H9 (cell line): ENCODE data around the gene NPB. TPM values are rescaled to one million over a fixed set of nuclear protein-coding genes. Genes with fewer than 3 reads are reported as not detected.

Source experiments
- DNase-seq: peaks from one replicate; pipeline ENCODE4 v3.0.0-alpha.2; 2017
- H2AFZ ChIP-seq: one replicate; pipeline ENCODE4 v1.6.1; 2013; ENCODE audit warnings: mild to moderate bottlenecking, low read length, control low read depth, moderate library complexity
- H2AK5ac ChIP-seq: 2 replicates; pipeline ENCODE4 v1.6.1; 2013; ENCODE audit warnings: low read length, control low read depth, mixed read lengths; ENCODE audit not compliant: insufficient read length
- H2BK120ac ChIP-seq: one replicate; pipeline ENCODE4 v1.6.1; 2013; ENCODE audit warnings: low read depth, mild to moderate bottlenecking, low read length, control low read depth, inconsistent platforms; ENCODE audit not compliant: poor library complexity, severe bottlenecking
- H2BK12ac ChIP-seq: 2 replicates; pipeline ENCODE4 v1.6.1; 2013; ENCODE audit warnings: low read length, control low read depth, mixed read lengths, low read depth; ENCODE audit not compliant: insufficient read length
- H2BK15ac ChIP-seq: 2 replicates; pipeline ENCODE4 v1.6.1; 2013; ENCODE audit warnings: low read depth, low read length, control low read depth
- H2BK20ac ChIP-seq: one replicate; pipeline ENCODE4 v1.6.1; 2013; ENCODE audit warnings: low read depth, mild to moderate bottlenecking, low read length, control low read depth, inconsistent platforms; ENCODE audit not compliant: poor library complexity, severe bottlenecking
- H2BK5ac ChIP-seq: 2 replicates; pipeline ENCODE4 v1.6.1; 2013; ENCODE audit warnings: low read length, control low read depth, mixed read lengths; ENCODE audit not compliant: insufficient read length
- H3K14ac ChIP-seq: 2 replicates; pipeline ENCODE4 v1.6.1; 2013; ENCODE audit warnings: low read length, control low read depth; ENCODE audit not compliant: insufficient read depth
- H3K18ac ChIP-seq: 2 replicates; pipeline ENCODE4 v1.6.1; 2013; ENCODE audit warnings: low read depth, mild to moderate bottlenecking, mixed read lengths, low read length, control low read depth; ENCODE audit not compliant: insufficient read length
- H3K23ac ChIP-seq: 2 replicates; pipeline ENCODE4 v1.6.1; 2013; ENCODE audit warnings: low read length, control low read depth, mixed read lengths, low read depth; ENCODE audit not compliant: insufficient read length
- H3K23me2 ChIP-seq: 2 replicates; pipeline ENCODE4 v1.6.1; 2013; ENCODE audit warnings: low read depth, mild to moderate bottlenecking, mixed read lengths, low read length, control low read depth; ENCODE audit not compliant: insufficient read length, poor library complexity, severe bottlenecking
- H3K27ac ChIP-seq: 2 replicates; pipeline ENCODE4 v1.5.1; 2013; ENCODE audit warnings: low read length, control low read depth, mixed read lengths, low read depth; ENCODE audit not compliant: insufficient read length
- H3K27me3 ChIP-seq: 2 replicates; pipeline ENCODE4 v1.6.1; 2013; ENCODE audit warnings: low read length, control low read depth, inconsistent platforms; ENCODE audit not compliant: insufficient read depth
- H3K4ac ChIP-seq: 2 replicates; pipeline ENCODE4 v1.6.1; 2013; ENCODE audit warnings: low read depth, mild to moderate bottlenecking, control low read depth, inconsistent platforms, low read length, moderate library complexity
- H3K4me1 ChIP-seq: 2 replicates; pipeline ENCODE4 v1.6.1; 2013; ENCODE audit warnings: low read length, control low read depth, inconsistent platforms; ENCODE audit not compliant: insufficient read depth
- H3K4me2 ChIP-seq: 2 replicates; pipeline ENCODE4 v1.6.1; 2013; ENCODE audit warnings: low read length, control low read depth, mixed read lengths; ENCODE audit not compliant: insufficient read length, insufficient read depth
- H3K56ac ChIP-seq: 2 replicates; pipeline ENCODE4 v1.6.1; 2013; ENCODE audit warnings: low read depth, mild to moderate bottlenecking, mixed read lengths, low read length, control low read depth; ENCODE audit not compliant: insufficient read length
- H3K79me1 ChIP-seq: 2 replicates; pipeline ENCODE4 v1.6.1; 2013; ENCODE audit warnings: low read depth, mild to moderate bottlenecking, moderate library complexity, low read length, control low read depth, inconsistent platforms; ENCODE audit not compliant: insufficient read depth, poor library complexity, severe bottlenecking
- H3K79me2 ChIP-seq: 2 replicates; pipeline ENCODE4 v1.6.1; 2013; ENCODE audit warnings: low read length, control low read depth, inconsistent platforms; ENCODE audit not compliant: insufficient read depth
- H3K9ac ChIP-seq: 2 replicates; pipeline ENCODE4 v1.6.1; 2013; ENCODE audit warnings: low read length, control low read depth, mixed read lengths; ENCODE audit not compliant: insufficient read length; ENCODE audit errors: extremely low read depth
- H3K9me3 ChIP-seq: one replicate; pipeline ENCODE4 v1.6.1; 2013; ENCODE audit warnings: low read depth, low read length, inconsistent platforms; ENCODE audit not compliant: control insufficient read depth
- H3T11ph ChIP-seq: one replicate; pipeline ENCODE4 v1.6.1; 2013; ENCODE audit warnings: mild to moderate bottlenecking, low read length, control low read depth, inconsistent platforms
- H4K20me1 ChIP-seq: one replicate; pipeline ENCODE4 v1.6.1; 2013; ENCODE audit not compliant: control insufficient read depth, insufficient read length, insufficient read depth
- H4K5ac ChIP-seq: 2 replicates; pipeline ENCODE4 v1.6.1; 2013; ENCODE audit warnings: low read depth, mild to moderate bottlenecking, mixed read lengths, low read length, control low read depth; ENCODE audit not compliant: insufficient read length
- H4K8ac ChIP-seq: replicated peaks from 2 replicates; pipeline ENCODE4 v1.6.1; 2013; ENCODE audit warnings: low read length, control low read depth, mixed read lengths, low read depth; ENCODE audit not compliant: insufficient read length
- H4K91ac ChIP-seq: 2 replicates; pipeline ENCODE4 v1.6.1; 2013; ENCODE audit warnings: low read depth, mild to moderate bottlenecking, moderate library complexity, mixed read lengths, low read length, control low read depth; ENCODE audit not compliant: insufficient read length
- H3K27ac Mint-ChIP-seq, 3 experiments: 2 replicates in 2 of 3; 3 replicates in 1 of 3; pipeline ENCODE4 v1.8.0; 2020 to 2021; ENCODE audit warnings: mixed read lengths in 3 of 3, mild to moderate bottlenecking in 1 of 3, moderate library complexity in 1 of 3
- H3K27me3 Mint-ChIP-seq: 2 replicates; pipeline ENCODE4 v1.8.0; 2021; ENCODE audit warnings: low read depth, mild to moderate bottlenecking, moderate library complexity, mixed read lengths
- H3K36me3 Mint-ChIP-seq, 3 experiments: 2 replicates in 2 of 3; 3 replicates in 1 of 3; pipeline ENCODE4 v1.8.0; 2020 to 2021; ENCODE audit warnings: low read depth in 3 of 3, mixed read lengths in 3 of 3; ENCODE audit not compliant: insufficient read depth in 1 of 3
- H3K4me1 Mint-ChIP-seq, 2 experiments: 2 replicates each; pipeline ENCODE4 v1.8.0; 2020; ENCODE audit warnings: mixed read lengths in 2 of 2
- H3K4me3 Mint-ChIP-seq, 2 experiments: 2 replicates in 1 of 2; 3 replicates in 1 of 2; pipeline ENCODE4 v1.8.0; 2020 to 2021; ENCODE audit warnings: mild to moderate bottlenecking in 2 of 2, mixed read lengths in 2 of 2, moderate library complexity in 1 of 2
- H3K9me3 Mint-ChIP-seq, 2 experiments: 2 replicates in 1 of 2; 3 replicates in 1 of 2; pipeline ENCODE4 v1.8.0; 2020; ENCODE audit warnings: mild to moderate bottlenecking in 2 of 2, mixed read lengths in 2 of 2, moderate library complexity in 1 of 2
- CTCF ChIP-seq: fragments of 200-600 bp; sonication (generic); conservative IDR thresholded peaks from 3 replicates; pipeline ENCODE4 v1.8.0; 2021; ENCODE audit warnings: antibody characterized with exemption, mild to moderate bottlenecking
- WGBS: extraction: QIAGEN DNeasy Blood & Tissue Kit; methylation state at CpG from one replicate; pipeline ENCODE4 v1.1.7; 2013; ENCODE audit warnings: missing lambda C conversion rate, low lambda C conversion rate, mixed read lengths; ENCODE audit not compliant: insufficient read length; ENCODE audit errors: extremely low coverage; 5-methylcytosine and 5-hydroxymethylcytosine counted together
- total RNA-seq: library from RNA; stranded (reverse); gene quantifications from 2 replicates; pipeline ENCODE4 v1.2.1, GENCODE V29; 2021

The NPB gene
- total RNA-seq, 1 experiment from 2014 or later = 2.1 TPM

- peak overlapping the region in 2 of 3 experiments; percentile 93 to 97; a peak in 4 of 7 replicates for H3K27ac Mint-ChIP-seq
Observed at GRCh38 chr17:81924557-81925532, 22.8 kb downstream of the NPB start.

More at GRCh38 chr17:81924557-81925532, 22.8 kb downstream of the NPB start:
- Histone ChIP-seq H2AK5ac (no peak overlapping the region), H3K23ac (no peak overlapping the region), H2BK15ac (no peak overlapping the region), H3K4me1 (peaks cover 3% of the 10 kb centered on the region; the same call in 1 of the 2 replicates), H3K79me1 (peaks cover 5% of the 10 kb centered on the region), H3K23me2 (peaks cover 11% of the 10 kb centered on the region), H4K91ac (no peak overlapping the region), H4K20me1 (no peaks in the 10 kb centered on the region), H3K4me2 (peak overlapping the region; percentile 5), H2BK5ac (no peak overlapping the region), H4K5ac (no peak overlapping the region), H2BK20ac (no peak overlapping the region), H3T11ph (no peak overlapping the region), H3K9me3 (no peaks in the 10 kb centered on the region), H3K79me2 (peaks cover 22% of the 10 kb centered on the region; the same call in 1 of the 2 replicates), H3K9ac (no peak overlapping the region), H2AFZ (no peak overlapping the region), H4K8ac (no peak overlapping the region), H3K27me3 (no peaks in the 10 kb centered on the region), H2BK12ac (no peak overlapping the region), H3K18ac (no peak overlapping the region), H2BK120ac (no peak overlapping the region), H3K56ac (no peak overlapping the region), H3K4ac (no peak overlapping the region), H3K27ac (no peak overlapping the region), H3K14ac (no peak overlapping the region)
- H3K36me3 Mint-ChIP-seq = peaks cover 10 to 22% (median 15%) of the 10 kb centered on the region in 3 experiments; a peak in 6 of 7 replicates
- peaks cover 35 to 38% of the 10 kb centered on the region in 2 experiments for H3K4me1 Mint-ChIP-seq
- no CpG with 5 or more reads among the region's 21 CpGs for WGBS
- peaks cover 9% of the 10 kb centered on the region for H3K27me3 Mint-ChIP-seq
- DNase-seq = peak; percentile 82
- TF ChIP-seq CTCF = no peak
- H3K9me3 Mint-ChIP-seq = no peaks in the 10 kb centered on the region
- peak overlapping the region; percentile 79 to 85 for H3K4me3 Mint-ChIP-seq
